GM18909 (cell line): Measurements from ENCODE around the gene CNOT1.
A peak's percentile ranks its signal among the peaks of the same experiment; 100 is the strongest.

Experiments
- ATAC-seq: cut with Tn5 transposase; IDR thresholded peaks from one replicate; pipeline ENCODE4 v1.9.1; 2021; ENCODE audit warnings: mild to moderate bottlenecking; ENCODE audit not compliant: unreplicated experiment, poor library complexity

CNOT1 gene

GRCh38 chr16:58530179-58530578, 99.4 kb downstream of the CNOT1 start:
- no peak for ATAC-seq

DNA sequence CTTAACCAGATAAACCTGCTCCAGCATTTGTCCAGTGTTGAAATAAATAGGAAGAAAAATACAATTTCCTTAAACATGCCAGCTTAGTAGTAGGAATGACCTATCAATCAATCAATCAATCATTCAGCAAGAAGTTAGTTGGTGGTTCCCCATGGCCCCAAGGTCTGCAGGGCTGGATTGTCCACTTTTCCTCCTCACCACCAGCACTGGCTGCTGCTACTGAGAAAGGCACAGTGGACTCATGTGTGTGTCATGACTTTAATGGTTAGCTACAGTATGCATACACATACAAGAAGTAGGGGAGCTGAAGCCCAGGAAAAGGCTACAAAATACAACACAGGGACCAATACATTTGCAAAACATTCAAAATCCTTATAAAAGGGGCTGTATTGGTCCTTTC, 109.9 kb downstream of the CNOT1 start:
- ATAC-seq: no peak

DNA sequence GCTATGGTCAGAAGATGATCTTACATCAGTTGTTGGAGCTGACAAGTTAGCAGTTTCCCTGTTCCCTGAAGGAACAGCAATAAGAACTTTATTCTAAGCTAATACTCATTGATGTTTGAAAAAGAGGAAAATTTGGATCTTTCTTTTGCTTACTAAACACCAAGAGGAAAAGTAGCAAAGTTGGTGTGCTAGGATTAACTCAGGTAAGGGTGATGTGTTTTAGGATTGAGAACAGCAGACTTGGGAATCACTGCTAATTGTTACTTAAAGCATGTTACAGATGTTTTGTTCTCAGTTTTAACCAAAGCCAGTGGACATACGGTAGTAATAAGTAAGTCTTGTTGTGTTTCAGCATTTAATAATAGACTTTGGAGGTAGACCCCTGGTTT, 110.7 kb downstream of the CNOT1 start:
- no peak for ATAC-seq

GRCh38 chr16:58518083-58518979, 111.3 kb downstream of the CNOT1 start:
- peak; percentile 43 for ATAC-seq

- no peak for ATAC-seq
Measured at GRCh38 chr16:58516768-58517107, 112.9 kb downstream of the CNOT1 start.

- ATAC-seq: peak; percentile 39
Measured at GRCh38 chr16:58515871-58516767, 113.5 kb downstream of the CNOT1 start.

- peak; percentile 76 for ATAC-seq
Measured at GRCh38 chr16:58515125-58515870, 114.3 kb downstream of the CNOT1 start, which contains the start of gene SETD6. TSS of gene SETD6 (plus strand) at chr16:58515517. CDS start at chr16:58515538, 21 bp downstream.

DNA sequence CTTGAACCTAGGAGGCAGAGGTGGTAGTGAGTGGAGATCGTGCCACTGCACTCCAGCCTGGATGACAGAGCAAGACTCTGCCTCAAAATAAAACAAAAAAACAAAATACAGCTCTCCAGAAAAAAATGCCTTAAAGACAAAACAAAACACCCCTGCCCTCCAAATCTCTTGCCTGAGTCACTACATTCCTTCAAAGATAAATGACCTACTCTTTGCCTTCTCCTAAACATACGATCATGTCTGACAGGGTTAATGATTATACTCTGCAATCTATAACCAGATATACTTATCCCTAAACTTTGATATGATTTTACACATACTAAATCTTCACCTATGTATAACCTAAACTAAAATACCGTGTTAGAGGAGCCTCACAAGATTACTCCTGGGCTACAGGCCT, 115.8 kb downstream of the CNOT1 start:
- ATAC-seq: no peak

GRCh38 chr16:58511933-58512815, 117.5 kb downstream of the CNOT1 start:
- peak; percentile 36 for ATAC-seq

- no peak for ATAC-seq
Measured at GRCh38 chr16:58510776-58511628, 118.6 kb downstream of the CNOT1 start.

DNA sequence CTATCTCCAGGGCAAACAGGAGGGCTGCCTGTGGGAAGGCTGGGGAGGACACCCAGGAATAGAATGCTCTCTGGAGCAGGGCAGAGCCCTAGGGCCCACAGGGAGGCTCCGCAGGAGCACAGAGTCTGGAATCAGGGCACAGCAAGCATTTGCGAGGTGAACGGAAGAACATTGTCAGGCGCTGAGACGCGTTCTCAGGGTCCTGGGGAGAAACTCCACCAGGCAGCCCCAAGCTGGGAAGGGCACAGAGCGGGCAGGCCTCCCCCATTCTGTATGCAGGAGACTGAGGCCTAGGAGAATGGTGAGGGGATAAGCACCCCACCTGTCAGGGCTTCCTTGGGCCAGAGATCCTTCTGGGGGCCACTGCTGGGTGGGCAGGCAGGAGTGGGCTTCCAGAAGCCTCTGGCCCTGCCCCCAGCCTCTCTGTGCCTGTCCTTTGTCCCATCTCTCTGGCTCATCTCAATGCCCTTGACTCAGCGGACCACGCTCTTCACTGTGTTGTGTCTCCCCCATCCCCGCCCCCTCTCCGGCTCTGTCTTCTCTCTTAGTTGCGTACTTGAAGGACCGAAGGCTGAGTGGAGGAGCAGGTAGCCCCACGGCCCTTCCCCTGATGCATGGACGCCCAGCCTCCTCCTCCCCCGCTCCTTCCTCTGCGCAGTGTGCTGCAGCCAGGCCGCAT, 119.4 kb downstream of the CNOT1 start:
- ATAC-seq: no peak

DNA sequence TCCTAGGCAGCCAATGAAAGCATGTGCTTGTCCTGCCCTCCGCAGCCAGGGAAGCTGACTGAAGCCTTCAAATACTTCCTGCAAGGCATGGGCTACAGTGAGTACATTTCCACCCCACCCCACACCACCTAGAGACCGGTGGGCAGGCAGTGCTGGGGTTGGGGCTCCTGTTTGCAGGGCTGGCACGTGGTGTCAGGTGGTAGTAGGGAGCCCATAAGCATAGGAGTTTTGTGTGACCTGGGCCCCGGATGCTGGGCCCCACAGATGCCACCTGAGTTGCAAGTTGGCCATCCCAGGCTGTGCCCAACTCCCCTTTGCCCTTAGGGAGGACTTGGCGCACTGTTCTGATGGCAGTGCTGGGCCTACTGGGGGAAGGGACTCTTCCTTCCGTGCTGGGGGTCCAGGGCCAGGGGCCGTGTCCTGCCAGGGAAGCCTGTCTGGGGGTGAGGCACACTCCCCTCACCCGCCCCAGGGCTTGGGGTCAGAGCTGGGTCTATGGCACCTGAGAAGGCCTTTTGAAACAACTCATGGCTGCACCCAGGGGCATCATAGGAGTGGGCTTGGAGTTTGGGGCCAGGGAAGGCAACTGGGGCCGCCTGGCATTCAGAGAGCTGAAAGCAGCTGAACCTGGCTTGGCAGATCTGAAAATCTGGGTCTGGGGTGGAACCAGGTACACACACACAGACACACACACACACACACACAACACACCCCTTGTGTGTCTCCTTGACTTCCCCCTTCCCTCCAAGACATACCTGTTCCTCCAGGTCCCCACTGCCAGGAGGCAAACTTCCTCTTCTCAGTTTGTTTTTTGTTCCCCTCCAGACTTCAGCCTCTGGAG, 120.2 kb downstream of the CNOT1 start:
- ATAC-seq: no peak

GRCh38 chr16:58508671-58509251, 120.9 kb downstream of the CNOT1 start:
- ATAC-seq: no peak

- ATAC-seq: no peak
Measured at GRCh38 chr16:58507963-58508670, 121.5 kb downstream of the CNOT1 start.

DNA sequence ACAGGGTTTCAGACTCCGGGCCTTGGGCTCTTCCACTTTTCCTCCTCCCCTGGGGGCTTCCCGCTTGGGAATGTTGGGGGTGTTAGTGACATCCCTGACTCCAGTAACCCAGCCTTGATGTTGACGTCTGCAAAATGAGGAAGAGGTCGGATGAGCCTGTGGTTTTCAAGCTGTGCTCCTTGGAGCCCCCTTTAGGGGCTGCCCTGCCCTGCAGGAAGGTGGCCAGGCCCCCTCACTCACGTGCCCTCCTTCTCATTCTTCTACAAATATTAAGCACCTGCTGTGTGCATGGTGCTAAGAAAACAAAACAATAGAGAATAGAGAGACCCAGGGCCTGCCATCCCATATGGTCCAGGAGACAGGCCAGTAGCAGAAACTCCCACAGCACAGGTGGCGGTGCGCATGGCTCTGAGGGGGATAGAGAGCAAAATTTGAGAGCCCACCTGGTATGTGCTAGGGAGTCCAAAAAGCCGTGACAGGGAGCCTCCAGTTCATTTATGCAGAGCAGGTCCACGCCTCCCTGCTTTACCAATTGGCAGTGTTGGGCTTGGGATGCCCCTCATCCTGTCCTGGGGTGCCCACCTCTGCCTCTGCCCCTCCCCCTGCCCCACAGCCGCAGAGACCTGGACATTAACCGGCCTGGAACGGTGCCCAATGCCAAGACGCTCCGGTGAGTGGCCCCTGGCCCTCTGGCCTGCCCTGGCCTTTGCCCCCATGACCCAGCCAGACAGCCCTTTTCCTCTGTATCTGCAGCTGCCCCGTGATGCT, 122.2 kb downstream of the CNOT1 start:
- no peak for ATAC-seq
